GM12801 (cell line): ENCODE data around the gene MKRN2OS.

Experiments used
- TF ChIP-seq, protein P1 (sequence below): IDR thresholded peaks from one replicate; pipeline ENCODE4 v1.5.1; 2011; ENCODE audit warnings: control low read depth; ENCODE audit not compliant: insufficient read length; ENCODE audit errors: extremely low read depth

MKRN2OS gene

GRCh38 chr3:12577379-12577778, 32.1 kb upstream of the MKRN2OS start:
- TF ChIP-seq, protein P1, sequence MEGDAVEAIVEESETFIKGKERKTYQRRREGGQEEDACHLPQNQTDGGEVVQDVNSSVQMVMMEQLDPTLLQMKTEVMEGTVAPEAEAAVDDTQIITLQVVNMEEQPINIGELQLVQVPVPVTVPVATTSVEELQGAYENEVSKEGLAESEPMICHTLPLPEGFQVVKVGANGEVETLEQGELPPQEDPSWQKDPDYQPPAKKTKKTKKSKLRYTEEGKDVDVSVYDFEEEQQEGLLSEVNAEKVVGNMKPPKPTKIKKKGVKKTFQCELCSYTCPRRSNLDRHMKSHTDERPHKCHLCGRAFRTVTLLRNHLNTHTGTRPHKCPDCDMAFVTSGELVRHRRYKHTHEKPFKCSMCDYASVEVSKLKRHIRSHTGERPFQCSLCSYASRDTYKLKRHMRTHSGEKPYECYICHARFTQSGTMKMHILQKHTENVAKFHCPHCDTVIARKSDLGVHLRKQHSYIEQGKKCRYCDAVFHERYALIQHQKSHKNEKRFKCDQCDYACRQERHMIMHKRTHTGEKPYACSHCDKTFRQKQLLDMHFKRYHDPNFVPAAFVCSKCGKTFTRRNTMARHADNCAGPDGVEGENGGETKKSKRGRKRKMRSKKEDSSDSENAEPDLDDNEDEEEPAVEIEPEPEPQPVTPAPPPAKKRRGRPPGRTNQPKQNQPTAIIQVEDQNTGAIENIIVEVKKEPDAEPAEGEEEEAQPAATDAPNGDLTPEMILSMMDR: no peak

- TF ChIP-seq, protein P1: no peak
Measured at GRCh38 chr3:12574661-12575060, 29.4 kb upstream of the MKRN2OS start.

- TF ChIP-seq, protein P1: no peak
Measured at GRCh38 chr3:12574131-12574530, 28.8 kb upstream of the MKRN2OS start.

DNA sequence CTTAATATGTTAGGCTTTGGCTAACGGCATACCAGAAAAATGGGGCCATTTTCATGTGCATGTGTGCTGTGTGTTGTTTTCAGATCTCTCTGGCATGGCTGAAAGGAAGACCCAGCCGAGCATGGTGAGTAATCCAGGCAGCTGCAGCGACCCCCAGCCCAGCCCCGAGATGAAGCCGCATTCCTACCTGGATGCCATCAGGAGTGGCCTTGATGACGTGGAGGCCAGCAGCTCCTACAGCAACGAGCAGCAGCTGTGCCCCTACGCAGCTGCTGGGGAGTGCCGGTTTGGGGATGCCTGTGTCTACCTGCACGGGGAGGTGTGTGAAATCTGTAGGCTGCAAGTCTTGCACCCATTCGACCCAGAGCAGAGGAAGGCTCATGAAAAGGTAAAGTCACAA, 26.7 kb upstream of the MKRN2OS start:
- TF ChIP-seq, protein P1: no peak

GRCh38 chr3:12569836-12570235, 24.5 kb upstream of the MKRN2OS start:
- TF ChIP-seq, protein P1: no peak

DNA sequence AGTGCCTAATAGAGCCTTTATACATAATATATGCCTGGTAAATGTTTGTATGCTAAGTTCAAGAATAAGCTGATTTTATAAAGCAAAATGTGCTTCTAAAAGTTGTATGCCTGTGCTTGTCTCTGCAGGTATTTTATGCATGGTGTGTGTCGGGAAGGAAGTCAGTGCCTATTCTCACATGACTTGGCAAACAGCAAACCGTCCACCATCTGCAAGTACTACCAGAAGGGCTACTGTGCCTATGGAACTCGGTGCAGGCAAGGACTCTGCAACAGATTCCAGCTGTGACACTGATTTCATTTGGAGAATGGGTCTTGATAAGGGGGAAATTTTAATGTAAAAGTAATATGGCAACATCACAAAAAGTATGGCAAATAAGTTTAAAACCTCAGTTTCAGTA, 23.4 kb upstream of the MKRN2OS start:
- TF ChIP-seq, protein P1: no peak

- TF ChIP-seq, protein P1: no peak
Measured at GRCh38 chr3:12566976-12567375, 21.7 kb upstream of the MKRN2OS start.

- TF ChIP-seq, protein P1: no peak
Measured at GRCh38 chr3:12562451-12562850, 17.2 kb upstream of the MKRN2OS start.
